SK-MEL-5 (cell line): ENCODE data around the gene EEF1AKMT2. TPM values are rescaled to one million over a fixed set of nuclear protein-coding genes. Genes with fewer than 3 reads are reported as not detected.

Experiments
- DNase-seq: peaks from one replicate; pipeline ENCODE4 v3.0.0-alpha.2; 2016; ENCODE audit warnings: low read depth, low spot score
- in situ Hi-C: cut with HindIII; loops from 2 replicates; pipeline ENCODE4 v1.10.0; 2016; ENCODE audit warnings: low sequenced_read_pairs, high pct_unique_total_duplicates, low pct_unique_long_range_greater_than_20kb
- total RNA-seq: library from RNA; depleted of rRNA; stranded (reverse); fragments of >200 nt; shearing (Covaris generic); gene quantifications from 2 replicates; pipeline ENCODE4 v1.2.3, GENCODE V29; 2014

The EEF1AKMT2 gene
- total RNA-seq, 1 experiment from 2014 or later, result 20.0 TPM

DNA sequence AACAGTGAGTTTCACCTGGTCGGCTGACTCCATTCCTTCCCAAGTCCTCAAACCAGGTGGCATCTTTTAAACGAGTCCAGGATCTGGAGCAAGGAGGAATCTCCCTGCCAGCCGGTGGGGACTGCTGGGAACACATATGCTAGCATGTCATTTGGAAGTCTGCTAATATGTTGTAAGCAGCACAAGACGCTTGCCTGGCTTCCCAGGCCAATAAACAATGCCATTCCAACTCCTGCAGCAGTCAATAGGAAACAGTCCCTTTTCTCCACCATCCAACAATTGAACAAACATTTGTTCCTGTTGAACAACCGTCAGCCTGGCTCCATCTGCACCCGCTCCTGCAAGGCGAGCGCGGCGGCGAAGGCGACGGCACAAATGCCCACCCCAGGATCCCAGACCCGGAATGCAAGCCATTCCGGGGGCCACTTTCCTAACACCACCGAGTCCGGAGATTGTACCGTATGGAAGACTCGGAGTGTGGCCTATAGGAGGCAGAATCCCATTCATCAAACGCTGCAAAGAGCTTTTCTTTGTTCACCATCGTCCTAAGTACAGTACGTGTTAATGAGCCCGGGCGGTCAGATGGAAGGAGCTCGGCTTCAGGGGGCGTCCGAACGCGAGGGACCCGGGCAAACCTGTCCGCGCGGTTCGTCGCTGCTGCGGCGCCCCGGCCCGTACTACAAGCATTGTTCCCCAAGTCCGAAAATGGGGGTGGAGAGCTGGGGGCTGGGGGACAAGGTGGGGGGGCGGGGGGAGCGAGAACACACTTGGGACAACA, 49.1 kb downstream of the EEF1AKMT2 start:
- in situ Hi-C loops, result no loop called here
- DNase-seq, result peak; percentile 33

- peak; percentile 22 for DNase-seq
- in situ Hi-C loops, result no loop called here
Observed at GRCh38 chr10:124741922-124742412, 49.7 kb downstream of the EEF1AKMT2 start.

- in situ Hi-C loops, result no loop called here
- DNase-seq, result peak; percentile 87
Observed at GRCh38 chr10:124741281-124741921, 50.3 kb downstream of the EEF1AKMT2 start.

DNA sequence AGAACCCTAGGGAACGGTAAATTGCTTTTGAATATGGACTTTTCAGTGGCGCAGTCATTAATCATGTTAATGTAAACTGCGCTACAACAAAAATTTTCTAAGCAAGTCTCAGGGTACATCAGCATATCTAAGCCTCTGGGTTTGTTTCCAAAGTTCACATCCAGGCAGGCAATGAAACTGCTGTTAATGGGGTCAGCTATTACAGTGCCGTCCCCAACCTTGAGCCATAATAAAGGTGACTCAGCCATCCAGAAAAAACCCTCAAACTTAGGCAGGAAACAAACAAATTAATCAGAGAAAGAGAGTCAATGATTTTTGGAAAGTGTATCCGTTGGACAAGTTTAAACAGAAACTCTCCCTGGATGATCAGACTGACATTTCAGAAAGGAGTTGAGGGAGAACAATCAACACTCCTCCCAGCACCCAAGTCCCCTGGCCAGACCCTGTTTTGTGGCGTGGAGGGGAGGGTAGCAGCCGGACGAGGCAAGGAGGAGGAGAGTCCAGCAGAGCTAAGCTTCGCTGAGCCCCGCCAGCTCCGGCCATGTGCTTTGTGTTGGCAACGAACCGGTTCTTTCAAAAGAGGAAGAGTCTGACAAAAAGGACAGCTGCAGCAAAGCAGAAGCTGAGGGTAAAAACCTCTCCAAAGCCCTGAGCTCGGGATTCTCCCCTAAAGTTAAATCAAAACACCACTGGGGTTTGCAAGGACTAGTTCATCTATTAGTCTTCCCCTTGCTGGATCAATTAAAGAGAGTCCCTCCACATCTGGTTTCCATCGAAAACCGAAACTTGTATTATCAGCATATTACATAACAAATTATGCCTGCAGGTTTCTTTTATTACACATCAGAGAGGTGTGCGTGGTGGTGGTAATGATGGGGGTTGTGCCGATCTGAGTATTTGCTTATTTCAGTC, 51.1 kb downstream of the EEF1AKMT2 start:
- DNase-seq, result peak; percentile 20
- in situ Hi-C loops, result no loop called here

GRCh38 chr10:124739986-124740368, 51.7 kb downstream of the EEF1AKMT2 start:
- in situ Hi-C loops, result no loop called here

GRCh38 chr10:124739119-124739921, 52.4 kb downstream of the EEF1AKMT2 start:
- DNase-seq, result peak; percentile 67
- in situ Hi-C loops, result no loop called here

More at GRCh38 chr10:124739986-124740368, 51.7 kb downstream of the EEF1AKMT2 start:
- no peak for DNase-seq

DNA sequence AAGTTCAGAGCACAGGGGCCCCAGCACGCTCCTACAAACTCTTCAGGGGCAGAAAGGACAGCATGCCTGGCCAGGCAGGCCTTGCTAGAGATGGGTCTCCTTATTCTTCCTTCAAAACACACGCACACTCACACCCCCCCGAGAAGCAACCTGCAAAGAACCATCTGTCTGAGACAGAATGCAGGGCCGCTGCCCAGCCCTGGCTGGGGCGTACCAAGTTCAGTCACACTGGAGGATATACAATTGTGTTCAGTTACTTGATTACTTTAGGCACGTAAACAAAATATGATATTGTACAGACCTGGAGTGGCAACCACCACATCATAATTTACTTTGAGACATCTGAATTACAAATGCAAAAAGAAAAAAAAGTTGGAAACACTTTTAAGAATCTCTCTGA, 53.2 kb downstream of the EEF1AKMT2 start:
- in situ Hi-C loops, result no loop called here
- DNase-seq, result no peak

GRCh38 chr10:124737708-124738107, 54.0 kb downstream of the EEF1AKMT2 start:
- in situ Hi-C loops, result no loop called here
- DNase-seq, result no peak

GRCh38 chr10:124737221-124737620, 54.5 kb downstream of the EEF1AKMT2 start:
- in situ Hi-C loops, result no loop called here
- no peak for DNase-seq

DNA sequence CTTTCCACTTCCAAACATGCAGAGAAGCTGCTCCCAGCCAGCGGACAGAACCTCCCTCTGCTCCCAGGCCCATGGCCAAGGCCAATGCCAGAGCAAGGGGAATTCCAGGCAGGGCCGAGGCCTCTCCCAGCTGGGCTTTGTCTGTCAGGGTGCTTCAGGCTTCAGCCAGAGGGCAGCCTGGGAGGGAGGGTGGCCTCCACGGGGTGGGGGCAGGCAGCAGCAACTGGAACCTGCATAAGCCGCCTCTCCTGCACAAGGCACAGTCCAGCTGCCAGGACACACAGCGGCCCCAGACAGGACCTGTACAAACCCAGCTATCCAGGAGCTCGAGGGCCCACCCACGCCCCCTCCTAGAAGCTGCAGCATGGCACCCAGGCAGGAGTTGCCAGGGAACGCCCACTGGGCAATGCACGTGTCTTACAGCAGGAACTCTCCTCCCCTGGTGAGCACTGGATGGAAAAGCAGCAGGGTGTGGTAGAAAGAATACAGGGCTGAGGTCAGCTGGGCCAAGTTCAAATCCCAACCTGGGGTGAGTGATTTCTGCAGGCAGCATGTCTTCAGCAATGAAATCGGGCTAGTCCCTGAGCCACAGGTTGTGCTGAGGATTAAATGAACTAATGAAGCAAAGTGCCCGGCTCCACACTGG, 55.1 kb downstream of the EEF1AKMT2 start:
- DNase-seq, result peak; percentile 60
- in situ Hi-C loops, result no loop called here

GRCh38 chr10:124735491-124736286, 56.0 kb downstream of the EEF1AKMT2 start:
- in situ Hi-C loops, result no loop called here
- no peak for DNase-seq

DNA sequence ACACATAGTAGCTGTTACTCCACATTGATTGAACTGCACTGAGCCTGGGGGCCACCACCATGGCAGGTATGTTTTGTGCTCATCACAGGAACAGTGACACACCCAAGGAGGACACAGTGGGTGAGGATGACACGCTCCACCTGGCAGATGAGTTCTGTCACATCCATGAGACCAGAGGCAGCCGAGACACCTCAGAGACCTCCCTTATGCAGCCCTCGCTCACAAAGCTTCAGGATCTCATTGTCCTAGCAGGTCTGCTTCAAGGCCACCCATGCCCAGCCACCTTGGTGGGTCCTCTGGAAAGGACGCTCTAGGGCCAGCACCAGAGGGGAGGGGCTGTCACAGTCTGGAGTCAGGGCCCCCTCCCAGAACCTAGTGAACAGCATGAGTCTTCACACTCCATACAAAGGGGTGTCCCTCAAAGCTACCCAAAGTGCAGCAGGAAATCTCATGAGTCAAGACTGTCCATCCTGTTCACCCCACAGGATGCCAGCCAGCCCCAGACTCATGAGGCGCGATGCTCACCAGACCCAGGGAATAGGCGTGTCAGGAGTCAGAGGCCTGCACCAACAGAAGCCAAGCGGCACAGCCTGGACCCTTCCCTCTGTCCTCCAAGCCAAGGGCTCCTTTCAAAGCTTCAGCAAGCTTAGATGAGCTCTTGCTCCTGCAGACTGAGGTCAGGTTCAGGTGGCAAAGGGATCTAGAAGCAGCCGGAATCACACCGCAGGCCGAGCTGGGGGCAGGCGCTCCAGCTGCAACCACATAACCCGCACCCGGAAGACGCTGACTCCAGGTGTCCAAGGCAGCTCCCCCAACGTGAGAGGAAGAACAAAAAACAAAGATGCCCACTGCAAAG, 57.1 kb downstream of the EEF1AKMT2 start:
- in situ Hi-C loops, result no loop called here
- no peak for DNase-seq

DNA sequence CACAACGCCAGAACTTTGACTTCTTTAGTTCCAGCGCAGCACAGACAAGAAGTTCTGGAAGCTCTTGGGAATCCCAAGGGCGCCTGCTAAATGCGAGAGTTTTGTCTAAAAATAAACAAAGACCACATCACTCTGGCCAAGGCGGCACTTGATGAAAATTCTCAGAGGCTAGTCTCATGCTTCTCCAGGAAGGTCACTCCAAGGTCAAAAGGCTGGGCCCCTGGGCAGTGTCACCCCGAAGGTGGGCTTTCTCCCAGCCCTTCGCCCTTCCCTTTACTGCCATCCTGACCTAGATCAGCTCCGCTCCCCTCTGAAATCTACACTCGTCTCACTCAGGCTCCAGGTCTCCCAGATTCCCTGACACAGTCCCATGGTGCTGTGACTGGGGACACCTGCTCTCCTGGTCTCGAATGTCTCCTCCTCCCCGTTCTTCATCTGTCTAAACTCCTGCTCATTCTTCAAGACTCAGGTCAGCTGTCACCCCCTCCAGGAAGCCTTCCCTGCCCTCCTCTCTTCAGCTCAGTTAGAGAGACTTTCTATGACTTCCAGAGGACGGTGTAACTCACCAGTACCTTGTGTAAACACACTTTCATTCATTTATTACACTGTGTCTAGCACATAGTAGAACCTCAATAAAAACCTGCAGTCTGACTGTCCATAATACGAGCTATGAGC, 58.0 kb downstream of the EEF1AKMT2 start:
- no peak for DNase-seq
- in situ Hi-C loops, result no loop called here

- in situ Hi-C loops, result no loop called here
- peak; percentile 72 for DNase-seq
Observed at GRCh38 chr10:124732931-124733570, 58.6 kb downstream of the EEF1AKMT2 start.
